Tibial nerve (tissue), 4 donors: ENCODE results near the gene FLRT1. TPM values are rescaled to one million over a fixed set of nuclear protein-coding genes. Genes with fewer than 3 reads are reported as not detected.

Source experiments
- DNase-seq, 2 donors: peaks; one replicate each; pipeline ENCODE4 v3.0.0-alpha.2; 2019; ENCODE audit warnings: low spot score in 2 of 2
- H3K27ac ChIP-seq, 4 donors: fragments of 200-600 bp; sonication (generic) in 3 of 4; one replicate each; pipeline ENCODE4 v1.5.1; 2017 to 2019; ENCODE audit warnings: mild to moderate bottlenecking in 1 of 4
- H3K27me3 ChIP-seq, 2 donors: fragments of 200-600 bp; sonication (generic) in 1 of 2; one replicate each; pipeline versions ENCODE4 v1.5.1 to v1.6.0; 2017 to 2019
- H3K36me3 ChIP-seq, 3 donors: fragments of 200-600 bp; sonication (generic); one replicate each; pipeline ENCODE4 v1.5.1; 2018 to 2019
- H3K4me1 ChIP-seq, 4 donors: fragments of 200-600 bp; sonication (generic) in 3 of 4; one replicate each; pipeline ENCODE4 v1.5.1; 2017 to 2019
- H3K4me3 ChIP-seq, 4 donors: fragments of 200-600 bp; sonication (generic) in 3 of 4; one replicate each; pipeline ENCODE4 v1.5.1; 2017 to 2019; ENCODE audit warnings: mild to moderate bottlenecking in 1 of 4, moderate library complexity in 1 of 4
- H3K9me3 ChIP-seq, 4 donors: fragments of 200-600 bp; sonication (generic) in 3 of 4; one replicate each; pipeline ENCODE4 v1.5.1; 2017 to 2019
- EP300 ChIP-seq, 2 donors: sonication (generic); formaldehyde crosslinking; IDR thresholded peaks; one replicate each; pipeline ENCODE4 v1.6.1; 2017; ENCODE audit warnings: antibody characterized with exemption in 2 of 2, mild to moderate bottlenecking in 1 of 2
- POLR2A ChIP-seq, 2 donors: fragments of 450-650 bp; IDR thresholded peaks; one replicate each; pipeline ENCODE4 v1.6.1; 2017; ENCODE audit warnings: antibody characterized with exemption in 2 of 2, mild to moderate bottlenecking in 2 of 2, moderate library complexity in 2 of 2
- WGBS, 2 donors: methylation state at CpG; one replicate each; pipeline ENCODE4 v1.1.5; 2018; 5-methylcytosine and 5-hydroxymethylcytosine counted together
- total RNA-seq, 4 donors: library from RNA; depleted of rRNA; stranded (reverse); fragments of >200 nt; gene quantifications; one replicate each; pipeline ENCODE4 v1.1.0, GENCODE V29; 2016
- TF ChIP-seq, protein P1 (sequence below), 5 experiments: fragments of 200-600 bp in 3 of 5; fragments of 450-650 bp in 2 of 5; sonication (generic) in 3 of 5; IDR thresholded peaks; one replicate each; pipeline ENCODE4 v1.5.1; 2016 to 2019; ENCODE audit warnings: antibody characterized with exemption in 5 of 5, mild to moderate bottlenecking in 3 of 5, moderate library complexity in 2 of 5

Gene FLRT1
- total RNA-seq, 4 donors from 2014 or later: 0.39 to 2.1 (median 0.52) TPM

DNA sequence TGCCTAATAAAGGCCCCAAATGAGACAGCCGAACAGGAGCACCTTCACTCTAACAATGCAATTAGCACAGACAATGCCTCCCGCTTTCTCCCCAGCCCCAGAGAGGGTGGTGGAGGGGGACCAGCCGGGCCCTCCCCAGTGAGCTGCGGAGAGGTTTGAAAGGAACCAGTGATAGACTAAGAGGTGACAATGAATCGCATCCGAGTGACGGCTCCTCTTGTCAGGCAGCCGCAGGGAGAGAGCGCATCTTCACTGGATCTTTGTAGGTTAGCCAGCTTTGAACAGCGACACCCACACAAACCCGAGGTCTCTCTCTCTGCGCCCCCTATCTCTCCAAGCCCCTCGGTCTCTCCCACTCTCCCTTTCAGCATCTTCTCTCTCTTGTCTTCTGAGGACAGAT, 28.0 kb downstream of the FLRT1 start:
- peaks cover 0 to 39% (median 12%) of the 10 kb centered on the region in 4 donors for H3K4me1 ChIP-seq
- no peaks in the 10 kb centered on the region for H3K36me3 ChIP-seq
- TF ChIP-seq, protein P1, sequence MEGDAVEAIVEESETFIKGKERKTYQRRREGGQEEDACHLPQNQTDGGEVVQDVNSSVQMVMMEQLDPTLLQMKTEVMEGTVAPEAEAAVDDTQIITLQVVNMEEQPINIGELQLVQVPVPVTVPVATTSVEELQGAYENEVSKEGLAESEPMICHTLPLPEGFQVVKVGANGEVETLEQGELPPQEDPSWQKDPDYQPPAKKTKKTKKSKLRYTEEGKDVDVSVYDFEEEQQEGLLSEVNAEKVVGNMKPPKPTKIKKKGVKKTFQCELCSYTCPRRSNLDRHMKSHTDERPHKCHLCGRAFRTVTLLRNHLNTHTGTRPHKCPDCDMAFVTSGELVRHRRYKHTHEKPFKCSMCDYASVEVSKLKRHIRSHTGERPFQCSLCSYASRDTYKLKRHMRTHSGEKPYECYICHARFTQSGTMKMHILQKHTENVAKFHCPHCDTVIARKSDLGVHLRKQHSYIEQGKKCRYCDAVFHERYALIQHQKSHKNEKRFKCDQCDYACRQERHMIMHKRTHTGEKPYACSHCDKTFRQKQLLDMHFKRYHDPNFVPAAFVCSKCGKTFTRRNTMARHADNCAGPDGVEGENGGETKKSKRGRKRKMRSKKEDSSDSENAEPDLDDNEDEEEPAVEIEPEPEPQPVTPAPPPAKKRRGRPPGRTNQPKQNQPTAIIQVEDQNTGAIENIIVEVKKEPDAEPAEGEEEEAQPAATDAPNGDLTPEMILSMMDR (IDR thresholded peaks at IDR 0.05): no peak
- TF ChIP-seq POLR2A (IDR thresholded peaks at IDR 0.05) (no peak), EP300 (IDR thresholded peaks at IDR 0.05) (no peak)
- no peak overlapping the region for H3K4me3 ChIP-seq
- no peak overlapping the region for H3K27ac ChIP-seq
- DNase-seq: no peak
- no peaks in the 10 kb centered on the region for H3K9me3 ChIP-seq
- WGBS, 2 donors: 78 to 79% methylated on average over 13 of the region's 13 CpGs
- H3K27me3 ChIP-seq: peaks cover 0 to 7% of the 10 kb centered on the region in 2 donors

DNA sequence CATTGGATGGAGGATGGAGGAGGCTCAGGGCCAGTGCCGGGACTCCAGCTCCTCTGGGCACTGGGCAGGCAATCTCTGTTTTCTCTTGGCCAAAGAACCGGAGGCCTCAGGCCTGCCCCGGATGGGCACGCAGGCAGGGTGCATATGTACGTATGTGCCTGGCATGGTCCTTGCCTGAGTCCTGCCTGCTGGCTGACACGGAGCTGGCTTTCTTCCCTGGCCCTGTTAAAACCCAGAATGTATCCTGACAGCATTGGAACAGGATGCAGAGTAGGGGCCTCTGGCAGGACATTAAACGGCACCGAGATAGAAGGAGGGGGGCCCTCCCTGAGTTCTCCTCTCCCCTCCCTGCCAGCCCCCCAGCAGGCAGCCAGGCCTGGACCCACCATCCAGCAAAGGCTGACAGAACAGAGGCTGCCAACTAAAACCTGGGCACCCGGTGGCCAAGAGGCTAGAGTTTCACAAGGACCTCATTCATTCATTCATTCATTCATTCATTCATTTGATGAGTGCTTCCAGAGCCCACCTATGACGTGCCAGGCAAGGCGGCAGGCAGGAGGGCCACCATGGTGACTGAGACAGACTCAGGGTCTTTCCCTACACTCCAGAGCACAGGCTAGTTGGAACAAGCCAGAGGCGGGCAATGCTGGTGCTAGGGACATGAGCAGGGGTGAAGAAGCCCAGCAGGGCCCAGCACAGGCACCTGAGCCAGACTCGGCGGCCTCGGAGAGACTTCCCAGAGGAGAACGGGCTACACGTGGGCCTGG, 28.8 kb downstream of the FLRT1 start:
- no peak overlapping the region for H3K27ac ChIP-seq
- DNase-seq: no peak
- no peak overlapping the region for H3K4me3 ChIP-seq
- 78 to 90% methylated on average over 15 to 17 of the region's 17 CpGs for WGBS, 2 donors
- peaks cover 0 to 35% (median 12%) of the 10 kb centered on the region in 4 donors for H3K4me1 ChIP-seq
- no peaks in the 10 kb centered on the region for H3K36me3 ChIP-seq
- peaks cover 0 to 7% of the 10 kb centered on the region in 2 donors for H3K27me3 ChIP-seq
- TF ChIP-seq, protein P1 (IDR thresholded peaks at IDR 0.05): no peak
- no peak for TF ChIP-seq POLR2A (IDR thresholded peaks at IDR 0.05)
- no peak for TF ChIP-seq EP300 (IDR thresholded peaks at IDR 0.05)
- H3K9me3 ChIP-seq: no peaks in the 10 kb centered on the region

DNA sequence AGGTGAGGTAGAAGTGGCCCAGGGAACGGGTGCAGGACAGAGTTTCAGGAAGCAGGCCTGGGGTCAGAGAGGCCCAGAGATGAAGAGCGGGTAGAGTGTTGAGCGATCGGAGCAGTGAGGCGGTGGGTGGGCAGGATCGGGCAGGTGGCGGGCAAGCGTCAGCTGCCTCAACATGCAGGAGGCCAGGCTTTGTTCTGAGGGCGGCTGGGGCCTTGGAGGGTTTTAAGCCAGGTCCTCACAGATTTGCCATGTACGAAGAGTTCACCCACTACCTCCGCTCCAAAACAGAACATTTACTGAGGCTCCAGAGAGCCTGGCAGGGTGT, 29.4 kb downstream of the FLRT1 start:
- DNase-seq: no peak
- Histone ChIP-seq H3K4me1 (peaks cover 0 to 29% (median 11%) of the 10 kb centered on the region in 4 donors), H3K27me3 (peaks cover 0 to 7% of the 10 kb centered on the region in 2 donors), H3K27ac (no peak overlapping the region), H3K9me3 (no peaks in the 10 kb centered on the region), H3K4me3 (no peak overlapping the region), H3K36me3 (no peaks in the 10 kb centered on the region)
- TF ChIP-seq, protein P1 (IDR thresholded peaks at IDR 0.05): no peak
- TF ChIP-seq EP300 (IDR thresholded peaks at IDR 0.05) (no peak), POLR2A (IDR thresholded peaks at IDR 0.05) (no peak)
- 95 to 98% methylated on average over 11 of the region's 11 CpGs for WGBS, 2 donors

DNA sequence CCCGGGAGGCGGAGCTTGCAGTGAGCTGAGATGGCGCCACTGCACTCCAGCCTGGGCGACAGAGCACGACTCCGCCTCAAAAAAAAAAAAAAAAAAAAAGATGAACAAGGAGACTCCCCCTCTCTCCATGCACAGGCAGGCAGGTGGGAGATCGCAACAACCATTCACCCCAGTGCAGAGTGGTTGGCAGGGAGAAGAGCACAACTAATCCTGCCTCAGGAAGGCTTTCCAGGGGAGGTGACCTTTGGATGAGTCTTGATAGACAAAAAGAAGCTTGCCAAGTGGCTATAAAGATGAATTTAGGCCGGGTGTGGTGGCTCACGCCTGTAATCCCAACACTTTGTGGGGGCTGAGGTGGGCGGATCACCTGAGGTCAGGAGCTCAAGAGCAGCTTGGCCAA, 30.0 kb downstream of the FLRT1 start:
- TF ChIP-seq POLR2A (IDR thresholded peaks at IDR 0.05) (no peak), EP300 (IDR thresholded peaks at IDR 0.05) (no peak)
- TF ChIP-seq, protein P1 (IDR thresholded peaks at IDR 0.05): no peak

DNA sequence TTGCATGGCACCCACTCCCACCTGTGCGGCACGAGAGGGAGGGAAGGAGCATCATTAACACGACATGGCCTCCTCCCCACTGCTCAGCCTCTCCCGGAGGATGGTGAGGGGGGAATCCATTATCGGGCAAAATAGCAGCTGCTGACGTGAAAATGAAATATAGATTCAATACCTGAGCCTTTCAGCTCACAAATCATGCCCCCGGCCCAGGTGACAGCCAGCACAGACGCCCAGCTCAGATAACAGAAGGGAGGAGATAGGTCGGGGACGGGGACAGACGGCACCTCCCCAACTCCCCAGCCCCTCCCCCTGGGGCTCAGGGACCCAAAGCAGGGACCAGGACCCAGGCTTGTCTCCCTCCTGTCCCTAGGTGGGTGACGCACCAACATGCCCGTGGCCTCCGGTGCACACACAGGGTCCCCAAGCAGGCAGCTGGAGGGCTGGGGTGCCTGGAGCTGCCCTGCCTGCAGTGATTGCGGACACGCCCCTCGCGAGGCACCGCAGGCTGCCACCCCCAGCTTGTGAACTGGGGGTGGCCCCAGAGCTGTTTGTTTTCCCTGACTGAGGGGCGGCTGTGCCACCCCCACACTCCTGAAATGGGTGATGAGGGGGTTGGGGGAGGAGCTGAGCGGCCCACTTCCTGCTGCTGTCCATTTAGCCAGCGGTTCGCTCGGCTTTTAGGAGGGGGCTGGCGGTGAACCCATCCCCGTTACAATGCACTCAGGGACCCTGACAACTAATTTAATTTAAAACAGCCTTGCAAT, 31.7 kb downstream of the FLRT1 start:
- TF ChIP-seq, protein P1 (IDR thresholded peaks at IDR 0.05): no peak
- no peak for TF ChIP-seq EP300 (IDR thresholded peaks at IDR 0.05)
- no peak for TF ChIP-seq POLR2A (IDR thresholded peaks at IDR 0.05)
- Histone ChIP-seq H3K27ac (no peak overlapping the region), H3K27me3 (no peaks in the 10 kb centered on the region), H3K9me3 (no peaks in the 10 kb centered on the region), H3K4me1 (peaks cover 0 to 32% (median 9%) of the 10 kb centered on the region in 4 donors), H3K4me3 (no peak overlapping the region), H3K36me3 (no peaks in the 10 kb centered on the region)
- DNase-seq: no peak
- WGBS, 2 donors: 43 to 47% methylated on average over 20 to 24 of the region's 26 CpGs

More for the DNA sequence above, 30.0 kb downstream of the FLRT1 start:
- peaks cover 0 to 24% (median 8%) of the 10 kb centered on the region in 4 donors for H3K4me1 ChIP-seq
- H3K9me3 ChIP-seq: no peaks in the 10 kb centered on the region
- peaks cover 0 to 7% of the 10 kb centered on the region in 2 donors for H3K27me3 ChIP-seq
- WGBS, 2 donors: 92 to 95% methylated on average over 10 of the region's 10 CpGs
- H3K4me3 ChIP-seq: no peak overlapping the region
- DNase-seq: no peak
- no peaks in the 10 kb centered on the region for H3K36me3 ChIP-seq
- no peak overlapping the region for H3K27ac ChIP-seq
